HepG2 (cell line): Measurements from ENCODE around the gene SLC22A5. TPM values are rescaled to one million over a fixed set of nuclear protein-coding genes. Genes with fewer than 3 reads are reported as not detected.

Experiments used
- BCL3 ChIP-seq: sonication (generic); formaldehyde crosslinking; IDR thresholded peaks from 2 replicates; pipeline ENCODE4 v1.5.1; 2020; ENCODE audit warnings: mild to moderate bottlenecking, missing genetic modification reagents, moderate library complexity
- FOXO1 ChIP-seq: sonication (generic); formaldehyde crosslinking; IDR thresholded peaks from 2 replicates; pipeline ENCODE4 v1.4.0; 2020; ENCODE audit warnings: missing genetic modification reagents
- FUBP1 ChIP-seq: sonication (generic); formaldehyde crosslinking; IDR thresholded peaks from 2 replicates; pipeline ENCODE4 v1.5.1; 2020; ENCODE audit warnings: missing genetic modification reagents, mild to moderate bottlenecking, borderline replicate concordance
- KIAA2018 ChIP-seq: sonication (generic); formaldehyde crosslinking; IDR thresholded peaks from 2 replicates; pipeline ENCODE4 v1.5.0; 2020; ENCODE audit warnings: mild to moderate bottlenecking, missing genetic modification reagents, borderline replicate concordance
- MAF1 ChIP-seq: sonication (generic); formaldehyde crosslinking; IDR thresholded peaks from 2 replicates; pipeline ENCODE4 v1.5.0; 2020; ENCODE audit warnings: missing genetic modification reagents, borderline replicate concordance
- MNT ChIP-seq: fragments of 450-650 bp; IDR thresholded peaks from 2 replicates; pipeline ENCODE4 v1.6.1; 2016
- RBM22 ChIP-seq: fragments of 200-400 bp; formaldehyde crosslinking; optimal IDR thresholded peaks from 2 replicates; pipeline ENCODE3; 2017; ENCODE audit warnings: mild to moderate bottlenecking, low read length, moderate library complexity
- SAP130 ChIP-seq: IDR thresholded peaks from 2 replicates; pipeline ENCODE4 v1.6.1; 2016; ENCODE audit warnings: low read depth
- SOX13 ChIP-seq, 3 experiments: fragments of 450-650 bp in 1 of 3; sonication (generic) in 1 of 3; formaldehyde crosslinking in 1 of 3; IDR thresholded peaks in 2 of 3; conservative IDR thresholded peaks in 1 of 3; 2 replicates each; pipeline versions ENCODE4 v1.5.0 to v1.6.1; 2016 to 2020; ENCODE audit warnings: antibody characterized with exemption in 1 of 3, mild to moderate bottlenecking in 1 of 3, missing compliant biosample characterization in 1 of 3, missing genetic modification reagents in 1 of 3, moderate library complexity in 1 of 3
- TBX2 ChIP-seq: sonication (generic); formaldehyde crosslinking; IDR thresholded peaks from 2 replicates; pipeline ENCODE4 v1.5.0; 2020; ENCODE audit warnings: missing genetic modification reagents, mild to moderate bottlenecking, borderline replicate concordance
- ZNF570 ChIP-seq: sonication (generic); formaldehyde crosslinking; IDR thresholded peaks from 2 replicates; pipeline ENCODE4 v1.4.0; 2020; ENCODE audit warnings: mild to moderate bottlenecking, missing genetic modification reagents, borderline replicate concordance
- ZNF792 ChIP-seq: IDR thresholded peaks from 2 replicates; pipeline ENCODE4 v1.6.1; 2016
- ZSCAN31 ChIP-seq: sonication (generic); formaldehyde crosslinking; IDR thresholded peaks from 2 replicates; pipeline ENCODE4 v1.5.0; 2020; ENCODE audit warnings: low read depth, mild to moderate bottlenecking, missing genetic modification reagents
- polyA plus RNA-seq, 8 experiments: library from polyadenylated mRNA; depleted of rRNA in 3 of 8; stranded (reverse) in 7 of 8; unstranded in 1 of 8; fragments of >200 nt; fragmentation: Illumina TruSeq in 4 of 8; extraction: Trizol in 4 of 8; gene quantifications; 2 replicates each; pipeline versions ENCODE4 v1.2.1 to v1.2.3, GENCODE V29; 2011 to 2016; ENCODE audit warnings: low read depth in 4 of 8, missing spikeins in 1 of 8, mixed read lengths in 1 of 8; ENCODE audit not compliant: insufficient read depth in 1 of 8
- total RNA-seq, 5 experiments: library from RNA; depleted of rRNA; stranded (reverse); fragments of >200 nt; fragmentation: Illumina TruSeq; extraction: Trizol; gene quantifications; 2 replicates each; pipeline ENCODE4 v1.2.3, GENCODE V29; 2016; ENCODE audit warnings: low read depth in 1 of 5

The SLC22A5 gene
- total and polyA plus RNA-seq, 2 of the 13 experiments (the other 11 are each of a cell fraction or from before 2014, with no cell fraction given) = 7.1 to 15.1 TPM

GRCh38 chr5:132369474-132370180 lies at the start of gene SLC22A5 (continued):
- TF ChIP-seq FUBP1 (CRISPR knock-in tag) (no peak), ZNF792 (CRISPR knock-in tag) (peak; percentile 50; the same call in 1 of the 2 replicates), KIAA2018 (CRISPR knock-in tag) (no peak), MAF1 (CRISPR knock-in tag) (peak; percentile 76; the same call in 1 of the 2 replicates), MNT (no peak), ZNF570 (CRISPR knock-in tag) (no peak), ZSCAN31 (peak; percentile 96), SAP130 (CRISPR knock-in tag) (no peak; the same call in 1 of the 2 replicates), FOXO1 (CRISPR knock-in tag) (peak; percentile 31; the same call in 1 of the 2 replicates), TBX2 (CRISPR knock-in tag) (peak; percentile 48; the same call in 1 of the 2 replicates), BCL3 (CRISPR knock-in tag) (peak; percentile 79; the same call in 1 of the 2 replicates), RBM22 (no peak), SOX13 (IDR thresholded peaks at IDR 0.05) (no peak), SOX13 (CRISPR knock-in tag; conservative IDR thresholded peaks at IDR 0.05 in 1 of 2, IDR thresholded peaks at IDR 0.05 in 1 of 2) (no peak)
